ENCODE data around the gene FDXACB1.

DNA sequence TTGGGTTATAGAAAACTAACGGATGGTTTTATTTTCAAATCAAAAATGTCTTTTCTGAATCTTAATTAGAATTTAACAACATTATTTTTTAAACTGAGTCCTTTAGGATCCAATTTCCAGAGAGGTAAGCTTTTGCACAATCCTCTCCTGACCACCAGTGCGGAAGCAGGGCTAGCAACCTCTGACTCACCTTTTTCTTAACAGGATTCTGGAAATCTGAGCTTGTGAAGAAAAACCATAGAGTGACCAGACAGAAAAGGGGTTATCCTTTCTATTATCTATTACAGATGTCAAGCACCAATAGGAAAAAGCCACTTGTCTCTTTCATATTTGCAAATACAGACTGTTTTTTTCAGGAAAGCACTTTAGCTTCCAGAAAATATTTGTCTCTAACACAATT, 32.9 kb downstream of the FDXACB1 start:
- TF ChIP-seq, protein P1, sequence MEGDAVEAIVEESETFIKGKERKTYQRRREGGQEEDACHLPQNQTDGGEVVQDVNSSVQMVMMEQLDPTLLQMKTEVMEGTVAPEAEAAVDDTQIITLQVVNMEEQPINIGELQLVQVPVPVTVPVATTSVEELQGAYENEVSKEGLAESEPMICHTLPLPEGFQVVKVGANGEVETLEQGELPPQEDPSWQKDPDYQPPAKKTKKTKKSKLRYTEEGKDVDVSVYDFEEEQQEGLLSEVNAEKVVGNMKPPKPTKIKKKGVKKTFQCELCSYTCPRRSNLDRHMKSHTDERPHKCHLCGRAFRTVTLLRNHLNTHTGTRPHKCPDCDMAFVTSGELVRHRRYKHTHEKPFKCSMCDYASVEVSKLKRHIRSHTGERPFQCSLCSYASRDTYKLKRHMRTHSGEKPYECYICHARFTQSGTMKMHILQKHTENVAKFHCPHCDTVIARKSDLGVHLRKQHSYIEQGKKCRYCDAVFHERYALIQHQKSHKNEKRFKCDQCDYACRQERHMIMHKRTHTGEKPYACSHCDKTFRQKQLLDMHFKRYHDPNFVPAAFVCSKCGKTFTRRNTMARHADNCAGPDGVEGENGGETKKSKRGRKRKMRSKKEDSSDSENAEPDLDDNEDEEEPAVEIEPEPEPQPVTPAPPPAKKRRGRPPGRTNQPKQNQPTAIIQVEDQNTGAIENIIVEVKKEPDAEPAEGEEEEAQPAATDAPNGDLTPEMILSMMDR (IDR thresholded peaks at IDR 0.05), result no peak
- no peak for TF ChIP-seq POLR2A (IDR thresholded peaks at IDR 0.05)
